HG02884 (cell line): Measurements from ENCODE around the gene RNF39.
A peak's percentile ranks its signal among the peaks of the same experiment; 100 is the strongest.
"Not testable (repeated sequence)": the region's sequence is repeated elsewhere in the genome, so short reads cannot be mapped to it uniquely, and the experiment has no call there.

Source experiments
- ATAC-seq: cut with Tn5 transposase; IDR thresholded peaks from one replicate; pipeline ENCODE4 v1.9.1; 2021; ENCODE audit warnings: mild to moderate bottlenecking, moderate library complexity; ENCODE audit not compliant: unreplicated experiment

Gene RNF39

GRCh38 chr6:30062471-30063178 is 12.9 kb downstream of the RNF39 start:
- ATAC-seq: no peak

- peak; percentile 14 for ATAC-seq
Measured at GRCh38 chr6:30061858-30062458, 13.6 kb downstream of the RNF39 start.

- peak; percentile 90 for ATAC-seq
Measured at GRCh38 chr6:30061092-30061857, 14.3 kb downstream of the RNF39 start, which contains the start of gene POLR1H. Gene POLR1H (plus strand): TSS chr6:30061265. CDS start chr6:30061525, 260 bp downstream.

GRCh38 chr6:30060606-30061091 is 14.9 kb downstream of the RNF39 start:
- ATAC-seq: no peak

GRCh38 chr6:30055513-30055912 is 20.1 kb downstream of the RNF39 start:
- ATAC-seq: no peak

- ATAC-seq: no peak
Measured at GRCh38 chr6:30053682-30054081, 21.9 kb downstream of the RNF39 start.

- ATAC-seq: no peak
Measured at GRCh38 chr6:30047220-30047619, 28.3 kb downstream of the RNF39 start.

- no peak for ATAC-seq
Measured at GRCh38 chr6:30044630-30045029, 30.9 kb downstream of the RNF39 start.

- no peak for ATAC-seq
Measured at GRCh38 chr6:30043744-30044143, 31.8 kb downstream of the RNF39 start.

- no peak for ATAC-seq
Measured at GRCh38 chr6:30042914-30043313, 32.7 kb downstream of the RNF39 start.

- no peak for ATAC-seq
Measured at GRCh38 chr6:30042476-30042875, 33.1 kb downstream of the RNF39 start.

GRCh38 chr6:30041821-30042220 is 33.7 kb downstream of the RNF39 start:
- ATAC-seq: no peak

GRCh38 chr6:30041221-30041620 is 34.3 kb downstream of the RNF39 start:
- ATAC-seq: no peak

GRCh38 chr6:30037182-30037788 is 38.3 kb downstream of the RNF39 start:
- ATAC-seq: no peak

GRCh38 chr6:30035784-30036183 is 39.8 kb downstream of the RNF39 start:
- no peak for ATAC-seq

GRCh38 chr6:30033440-30033839 is 42.1 kb downstream of the RNF39 start:
- ATAC-seq: not testable (repeated sequence)

GRCh38 chr6:30031381-30031780 is 44.2 kb downstream of the RNF39 start:
- no peak for ATAC-seq

- no peak for ATAC-seq
Measured at GRCh38 chr6:30029588-30029987, 46.0 kb downstream of the RNF39 start.

- ATAC-seq: no peak
Measured at GRCh38 chr6:30025186-30025585, 50.4 kb downstream of the RNF39 start.

- ATAC-seq: not testable (repeated sequence)
Measured at GRCh38 chr6:30022712-30023111, 52.9 kb downstream of the RNF39 start.

GRCh38 chr6:30022189-30022588 is 53.4 kb downstream of the RNF39 start:
- ATAC-seq: no peak
